C4-2B (cell line): ENCODE data around the gene TCFL5.

Experiments used
- H3K27ac ChIP-seq: fragments of 450-650 bp; 2 replicates; pipeline ENCODE4 v1.5.1; 2017
- ZFX ChIP-seq: fragments of 450-650 bp; IDR thresholded peaks from 2 replicates; pipeline ENCODE4 v1.6.1; 2017
- TF ChIP-seq, protein P1 (sequence below): fragments of 450-650 bp; conservative IDR thresholded peaks from 2 replicates; pipeline ENCODE4 v1.5.1; 2017; ENCODE audit warnings: mild to moderate bottlenecking

TCFL5 gene

GRCh38 chr20:62828511-62829230 is 33.0 kb downstream of the TCFL5 start:
- H3K27ac ChIP-seq = no peak overlapping the region

GRCh38 chr20:62828051-62828450 is 33.6 kb downstream of the TCFL5 start:
- no peak for TF ChIP-seq ZFX
- TF ChIP-seq, protein P1, sequence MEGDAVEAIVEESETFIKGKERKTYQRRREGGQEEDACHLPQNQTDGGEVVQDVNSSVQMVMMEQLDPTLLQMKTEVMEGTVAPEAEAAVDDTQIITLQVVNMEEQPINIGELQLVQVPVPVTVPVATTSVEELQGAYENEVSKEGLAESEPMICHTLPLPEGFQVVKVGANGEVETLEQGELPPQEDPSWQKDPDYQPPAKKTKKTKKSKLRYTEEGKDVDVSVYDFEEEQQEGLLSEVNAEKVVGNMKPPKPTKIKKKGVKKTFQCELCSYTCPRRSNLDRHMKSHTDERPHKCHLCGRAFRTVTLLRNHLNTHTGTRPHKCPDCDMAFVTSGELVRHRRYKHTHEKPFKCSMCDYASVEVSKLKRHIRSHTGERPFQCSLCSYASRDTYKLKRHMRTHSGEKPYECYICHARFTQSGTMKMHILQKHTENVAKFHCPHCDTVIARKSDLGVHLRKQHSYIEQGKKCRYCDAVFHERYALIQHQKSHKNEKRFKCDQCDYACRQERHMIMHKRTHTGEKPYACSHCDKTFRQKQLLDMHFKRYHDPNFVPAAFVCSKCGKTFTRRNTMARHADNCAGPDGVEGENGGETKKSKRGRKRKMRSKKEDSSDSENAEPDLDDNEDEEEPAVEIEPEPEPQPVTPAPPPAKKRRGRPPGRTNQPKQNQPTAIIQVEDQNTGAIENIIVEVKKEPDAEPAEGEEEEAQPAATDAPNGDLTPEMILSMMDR = no peak
- H3K27ac ChIP-seq = no peak overlapping the region

More at GRCh38 chr20:62828511-62829230, 33.0 kb downstream of the TCFL5 start:
- TF ChIP-seq ZFX = no peak
- TF ChIP-seq, protein P1 = no peak

GRCh38 chr20:62827311-62828038 is 34.1 kb downstream of the TCFL5 start:
- no peak overlapping the region for H3K27ac ChIP-seq
- no peak for TF ChIP-seq ZFX
- TF ChIP-seq, protein P1 = no peak

- TF ChIP-seq, protein P1 = no peak
- H3K27ac ChIP-seq = no peak overlapping the region
Observed at GRCh38 chr20:62826646-62827310, 34.8 kb downstream of the TCFL5 start.

DNA sequence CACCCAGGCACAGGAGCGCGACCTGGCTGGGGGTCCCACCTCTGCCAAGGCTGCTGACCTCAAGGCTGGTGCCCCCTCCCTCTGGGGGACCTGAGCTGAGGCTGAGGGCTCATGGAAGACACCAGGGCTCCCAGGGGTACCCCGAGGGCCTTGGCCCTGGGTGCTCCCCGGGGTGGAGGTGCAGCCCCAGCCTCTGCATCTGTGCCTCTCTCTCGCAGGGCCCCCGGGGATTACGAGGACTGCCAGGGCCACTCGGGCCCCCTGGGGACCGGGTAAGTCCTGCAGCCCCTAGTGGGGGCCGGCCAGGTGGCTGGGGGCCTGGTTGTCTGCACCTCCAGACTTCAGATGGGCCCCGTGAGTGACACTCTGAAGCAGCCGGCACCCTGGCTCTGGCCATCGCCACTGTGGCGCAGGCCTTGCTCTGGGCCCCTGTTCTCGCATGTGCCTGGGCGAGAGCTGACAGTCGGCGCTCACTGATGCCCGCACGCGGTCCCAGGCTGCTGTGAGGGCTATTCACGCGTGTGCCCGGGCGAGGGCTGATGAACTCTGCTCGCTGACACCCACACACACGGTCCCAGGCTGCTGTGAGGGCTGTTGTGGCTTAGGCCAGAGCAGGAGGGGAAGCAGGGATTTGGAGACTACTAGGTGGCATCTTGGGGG is 35.5 kb downstream of the TCFL5 start:
- no peak for TF ChIP-seq ZFX
- TF ChIP-seq, protein P1 = no peak
- H3K27ac ChIP-seq = no peak overlapping the region

- no peak overlapping the region for H3K27ac ChIP-seq
- no peak for TF ChIP-seq ZFX
- TF ChIP-seq, protein P1 = no peak
Observed at GRCh38 chr20:62825333-62825985, 36.2 kb downstream of the TCFL5 start.
